K562 (cell line): ENCODE measurements around the gene ZNF562. TPM values are rescaled to one million over a fixed set of nuclear protein-coding genes. Genes with fewer than 3 reads are reported as not detected.
A peak's percentile ranks its signal among the peaks of the same experiment; 100 is the strongest.

Experiments used
- ARID1B ChIP-seq: fragments of 450-650 bp; IDR thresholded peaks from 2 replicates; pipeline ENCODE4 v1.6.1; 2016; ENCODE audit warnings: antibody characterized with exemption, mild to moderate bottlenecking, inconsistent platforms
- CREM ChIP-seq: IDR thresholded peaks from 2 replicates; pipeline ENCODE4 v1.6.1; 2014; ENCODE audit warnings: antibody characterized with exemption, low read depth
- ETV1 ChIP-seq: fragments of 450-650 bp; conservative IDR thresholded peaks from 2 replicates; pipeline ENCODE4 v1.6.1; 2016; ENCODE audit warnings: missing genetic modification characterization, control low read depth, low read depth, missing compliant biosample characterization
- FOXP1 ChIP-seq: sonication (generic); formaldehyde crosslinking; IDR thresholded peaks from 2 replicates; pipeline ENCODE4 v1.8.0; 2022; ENCODE audit warnings: mild to moderate bottlenecking, missing genetic modification reagents
- GABPB1 ChIP-seq: sonication (generic); formaldehyde crosslinking; IDR thresholded peaks from 2 replicates; pipeline ENCODE4 v1.8.0; 2022; ENCODE audit warnings: mild to moderate bottlenecking, missing genetic modification reagents
- NEUROD1 ChIP-seq: fragments of 150-350 bp; IDR thresholded peaks from 2 replicates; pipeline ENCODE4 v1.6.1; 2014; ENCODE audit warnings: borderline replicate concordance, low read length, low read depth; ENCODE audit not compliant: partially characterized antibody
- NFXL1 ChIP-seq: fragments of 450-650 bp; formaldehyde crosslinking; IDR thresholded peaks from 2 replicates; pipeline ENCODE4 v1.4.0; 2021; ENCODE audit warnings: mild to moderate bottlenecking
- TBL1XR1 ChIP-seq, 2 experiments: IDR thresholded peaks; 2 replicates each; pipeline ENCODE4 v1.6.1; 2012; ENCODE audit warnings: improper control_type of control experiment in 2 of 2, low read length in 2 of 2, mild to moderate bottlenecking in 1 of 2
- TRIM24 ChIP-seq, 2 experiments: fragments of 450-650 bp; IDR thresholded peaks; 2 replicates each; pipeline ENCODE4 v1.6.1; 2016
- YY1 ChIP-seq, 3 experiments: IDR thresholded peaks; 2 replicates each; pipeline ENCODE4 v1.6.1; 2011; ENCODE audit warnings: low read length in 2 of 3, mild to moderate bottlenecking in 2 of 3, moderate library complexity in 2 of 3, borderline replicate concordance in 1 of 3, control low read depth in 1 of 3, low read depth in 1 of 3; ENCODE audit not compliant: insufficient read depth in 3 of 3, insufficient replicate concordance in 2 of 3, control insufficient read depth in 1 of 3, insufficient read length in 1 of 3; ENCODE audit errors: extremely low read depth in 1 of 3
- ZBED1 ChIP-seq: IDR thresholded peaks from 2 replicates; pipeline ENCODE4 v1.6.1; 2014
- ZBTB12 ChIP-seq: fragments of 250-450 bp; sonication (Bioruptor Pico); IDR thresholded peaks from 2 replicates; pipeline ENCODE4 v1.4.0; 2020
- ZBTB40 ChIP-seq, 2 experiments: fragments of 450-650 bp in 1 of 2; sonication (generic) in 1 of 2; formaldehyde crosslinking in 1 of 2; IDR thresholded peaks; 2 replicates each; pipeline versions ENCODE4 v1.7.1 to v1.9.0; 2016 to 2022; ENCODE audit warnings: inconsistent platforms in 1 of 2, mild to moderate bottlenecking in 1 of 2, missing genetic modification reagents in 1 of 2
- ZC3H8 ChIP-seq: fragments of 450-650 bp; IDR thresholded peaks from 2 replicates; pipeline ENCODE4 v1.6.1; 2017
- ZNF253 ChIP-seq: fragments of 250-450 bp; sonication (Bioruptor Pico); conservative IDR thresholded peaks from 2 replicates; pipeline ENCODE4 v1.6.1; 2021; ENCODE audit warnings: mild to moderate bottlenecking
- ZNF311 ChIP-seq: fragments of 250-450 bp; sonication (Bioruptor Pico); IDR thresholded peaks from 2 replicates; pipeline ENCODE4 v1.4.0; 2020; ENCODE audit warnings: mild to moderate bottlenecking, moderate library complexity
- ZNF436 ChIP-seq: fragments of 250-450, 450-650 bp; sonication (Bioruptor Pico); formaldehyde crosslinking; IDR thresholded peaks from 2 replicates; pipeline ENCODE4 v1.7.0; 2020; ENCODE audit warnings: mild to moderate bottlenecking
- polyA plus RNA-seq, 8 experiments: library from polyadenylated mRNA; depleted of rRNA in 4 of 8; stranded (reverse) in 5 of 8; unstranded in 3 of 8; fragments of >200 nt; fragmentation: Nextera tagmentation in 2 of 8; fragmentation: Illumina TruSeq in 1 of 8; extraction: Ambion mirVana in 2 of 8; extraction: Trizol in 1 of 8; gene quantifications; 2 replicates each; pipeline versions ENCODE4 v1.2.1 to v1.2.3, GENCODE V29; 2011 to 2014; ENCODE audit warnings: inconsistent platforms in 1 of 8, missing spikeins in 1 of 8
- total RNA-seq, 7 experiments: library from RNA; depleted of rRNA in 6 of 7; stranded (reverse); fragments of >200 nt in 6 of 7; fragmentation: Illumina TruSeq in 2 of 7; extraction: Trizol in 2 of 7; gene quantifications; 2 replicates each; pipeline versions ENCODE4 v1.2.1 to v1.2.3, GENCODE V29; 2011 to 2021; ENCODE audit warnings: low replicate concordance in 1 of 7

Gene ZNF562
- total and polyA plus RNA-seq, 9 of the 15 experiments (the other 6 are each of a cell fraction or from before 2014, with no cell fraction given) = 11.8 to 46.9 (median 20.8) TPM

GRCh38 chr19:9621156-9622037 is 53.5 kb downstream of the ZNF562 start, which contains the start of gene ZNF561 (continued):
- TF ChIP-seq ZBTB40 (IDR thresholded peaks at IDR 0.05) (peak; percentile 99), ZBTB40 (CRISPR knock-in tag; IDR thresholded peaks at IDR 0.05) (no peak), CREM (peak; percentile 98), NEUROD1 (peak; percentile 52), ZNF311 (CRISPR knock-in tag) (no peak), TBL1XR1 (IDR thresholded peaks at IDR 0.05; ENCODE audit: low read length in 2 of 2) (peak in 1 of 2 experiments; percentile 83; a peak in 1 of 4 replicates), GABPB1 (CRISPR knock-in tag) (peak; percentile 99), FOXP1 (CRISPR knock-in tag) (0 out of 2 replicates have a peak, but pooled peaks have one; percentile 53), ZNF253 (CRISPR knock-in tag) (no peak), NFXL1 (CRISPR knock-in tag) (no peak), ZBTB12 (no peak; the same call in none of the 2 replicates), YY1 (IDR thresholded peaks at IDR 0.05; ENCODE audit: borderline replicate concordance in 1 of 3, control insufficient read depth in 1 of 3, extremely low read depth in 1 of 3, insufficient read depth in 3 of 3, insufficient read length in 1 of 3, insufficient replicate concordance in 2 of 3, low read depth in 1 of 3, low read length in 2 of 3) (peak; percentile 87 to 96 (median 93)), ZC3H8 (0 out of 2 replicates have a peak, but pooled peaks have one; percentile 69), ZBED1 (0 out of 2 replicates have a peak, but pooled peaks have one; percentile 28), TRIM24 (IDR thresholded peaks at IDR 0.05) (peak in 1 of 2 experiments; percentile 99; a peak in 2 of 4 replicates), ETV1 (tag) (peak; percentile 92), ZNF436 (0 out of 2 replicates have a peak, but pooled peaks have one; percentile 31), ARID1B (peak; percentile 54)
